Right ventricle myocardium superior (tissue), 1 donor: ENCODE measurements around the gene KRTAP5-1. TPM values are rescaled to one million over a fixed set of nuclear protein-coding genes. Genes with fewer than 3 reads are reported as not detected.

ENCODE experiments used
- ATAC-seq: fragments of 200-7000 bp; cut with Tn5 transposase; one replicate; pipeline ENCODE4 v1.9.1; 2020; ENCODE audit warnings: mild to moderate bottlenecking; ENCODE audit not compliant: poor library complexity
- DNase-seq: peaks from one replicate; pipeline ENCODE4 v3.0.0-alpha.2; 2020
- intact Hi-C: fragments of 100-400 bp; cut with DNase I; formaldehyde crosslinking; loops from one replicate; pipeline ENCODE4 v1.11.2; 2022
- total RNA-seq: library from RNA; stranded (reverse); fragmentation: NEBNext Ultra II Directional; extraction: Animal tissue kit (Norgen Biotek cat#: 25700); gene quantifications from one replicate; pipeline ENCODE4 v1.2.1, GENCODE V29; 2021
- donor health status: DM: no; HTN: yes; CAD: no; lungs with severe emphysema.

Gene KRTAP5-1
- total RNA-seq, 1 donor from 2014 or later: not detected

DNA sequence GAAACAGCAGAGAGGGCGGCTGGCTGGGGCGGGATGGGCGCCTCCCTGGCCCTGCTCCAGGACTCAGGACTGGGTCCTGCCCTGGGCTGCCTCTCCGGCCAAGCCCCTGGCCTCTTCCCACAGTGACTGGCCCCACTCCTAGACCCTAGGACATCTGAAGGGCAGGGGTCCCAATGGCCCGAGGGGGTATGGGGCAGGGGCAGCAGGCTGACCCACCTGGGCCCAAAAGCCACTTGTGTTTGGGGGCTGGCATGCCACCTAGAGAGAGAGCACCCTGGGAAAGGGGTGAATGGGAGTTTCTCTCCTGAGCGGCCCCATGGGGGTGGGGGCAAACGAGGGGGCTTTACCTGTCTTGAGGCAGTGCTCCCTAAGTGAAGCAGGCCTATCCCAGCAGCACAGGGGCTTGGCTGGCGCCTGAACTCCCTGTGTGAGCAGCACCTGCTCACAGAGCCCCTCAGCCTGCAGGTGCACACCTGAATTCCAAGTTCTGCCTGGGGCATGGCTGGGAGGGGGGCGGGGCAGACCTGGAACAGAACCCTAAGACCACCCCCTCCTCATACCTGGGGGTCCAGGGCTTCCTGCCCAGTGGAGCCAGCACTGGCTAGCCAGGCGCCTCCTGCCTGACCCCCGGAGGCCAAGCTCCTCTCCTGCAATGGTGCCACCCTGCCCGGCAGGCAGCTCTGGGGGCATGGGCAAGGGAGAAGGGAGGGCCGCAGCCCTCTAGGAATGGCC lies 29.9 kb downstream of the KRTAP5-1 start:
- ATAC-seq: no peak
- DNase-seq: peak; percentile 37
- intact Hi-C loops: no loop called here

DNA sequence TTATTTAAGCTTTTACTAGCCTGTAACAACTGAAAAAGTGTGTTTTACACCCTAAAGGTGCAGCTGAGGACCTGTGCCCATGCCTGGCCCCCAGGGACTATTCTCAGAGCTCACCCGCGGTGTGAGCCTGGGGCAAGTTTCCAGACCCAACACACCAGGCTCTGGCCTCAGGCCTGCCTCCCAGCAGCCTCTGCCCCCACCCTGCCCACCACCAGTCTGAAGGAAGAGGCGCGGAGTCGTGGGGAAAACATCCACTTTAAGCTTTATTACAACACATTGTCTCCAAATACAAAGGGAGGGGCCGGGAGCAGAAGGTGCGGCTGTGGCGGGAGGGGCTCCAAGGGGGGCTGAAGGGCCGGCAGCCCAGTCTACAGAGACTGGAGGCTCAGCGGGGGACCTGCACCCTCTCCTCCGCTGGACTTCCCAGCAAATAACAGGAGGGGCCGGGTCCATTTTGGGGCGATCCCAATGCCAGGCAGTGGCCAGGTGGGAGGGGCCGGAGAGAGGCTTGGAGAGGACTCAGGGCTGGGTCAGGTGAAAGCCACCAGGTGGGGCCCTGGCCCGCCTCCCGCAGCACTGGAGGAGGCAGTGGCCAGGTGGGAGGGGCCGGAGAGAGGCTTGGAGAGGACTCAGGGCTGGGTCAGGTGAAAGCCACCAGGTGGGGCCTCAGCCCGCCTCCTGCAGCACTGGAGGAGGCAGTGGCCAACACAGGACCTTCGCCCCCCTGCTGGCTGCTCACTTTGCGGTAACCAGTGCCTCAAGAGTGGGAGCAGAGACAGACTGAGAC lies 31.1 kb downstream of the KRTAP5-1 start:
- ATAC-seq (peak; percentile 2), DNase-seq (peak; percentile 40)
- intact Hi-C loops: no loop called here

DNA sequence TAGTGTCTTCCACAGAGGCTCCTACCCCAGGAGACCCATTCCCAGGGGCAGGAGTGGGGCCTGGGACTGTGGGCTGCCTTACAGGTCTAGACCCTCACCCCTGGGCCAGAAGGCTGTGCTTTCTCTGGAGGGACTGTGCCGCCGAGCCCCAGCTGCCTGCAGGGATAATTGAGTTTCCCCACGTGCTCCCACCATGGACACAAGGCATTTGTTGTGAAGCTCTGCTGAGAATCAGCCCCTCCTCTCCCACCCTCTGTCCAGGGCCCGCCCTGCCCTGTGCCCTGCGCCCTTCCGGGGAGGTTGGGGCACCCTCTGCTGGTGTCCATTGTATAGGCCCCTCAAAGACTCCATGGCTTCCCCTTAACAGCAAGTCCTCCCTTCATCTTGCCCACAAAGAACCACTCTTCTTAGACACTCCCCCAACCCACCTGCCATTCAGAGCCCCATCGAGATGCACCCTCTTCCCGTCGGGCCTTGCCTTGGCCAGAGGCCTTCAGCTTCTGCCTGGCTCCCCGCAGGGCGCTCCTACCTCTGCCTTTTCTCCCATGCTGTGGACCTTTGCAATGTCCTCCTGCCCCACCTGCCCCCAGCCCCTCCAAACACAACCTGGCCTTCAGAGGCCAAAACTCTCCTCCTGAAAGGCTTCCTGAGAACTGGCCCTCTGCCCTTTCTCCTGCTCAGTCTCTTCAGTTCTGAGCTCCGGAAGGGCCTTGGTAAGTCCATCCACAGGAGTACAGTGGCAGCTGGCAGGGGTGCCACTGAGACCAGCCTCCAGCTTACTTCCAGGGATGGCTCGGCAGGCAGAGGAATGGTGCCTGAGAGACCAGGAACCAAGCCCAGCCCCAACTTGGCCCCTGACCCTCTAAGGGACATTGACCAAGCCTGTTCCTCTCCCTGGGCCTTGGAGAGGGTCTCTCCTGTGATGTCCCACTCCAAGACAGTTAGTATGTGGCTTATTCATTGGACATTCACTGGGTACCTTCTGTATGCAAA lies 35.4 kb downstream of the KRTAP5-1 start:
- intact Hi-C loops: loop anchor here (10.0 kb wide), 1 partner anchor 75 kb away; the partner anchor contains the start of genes KRTAP5-4 and KRTAP5-5
- no peak for ATAC-seq
- DNase-seq: no peak

DNA sequence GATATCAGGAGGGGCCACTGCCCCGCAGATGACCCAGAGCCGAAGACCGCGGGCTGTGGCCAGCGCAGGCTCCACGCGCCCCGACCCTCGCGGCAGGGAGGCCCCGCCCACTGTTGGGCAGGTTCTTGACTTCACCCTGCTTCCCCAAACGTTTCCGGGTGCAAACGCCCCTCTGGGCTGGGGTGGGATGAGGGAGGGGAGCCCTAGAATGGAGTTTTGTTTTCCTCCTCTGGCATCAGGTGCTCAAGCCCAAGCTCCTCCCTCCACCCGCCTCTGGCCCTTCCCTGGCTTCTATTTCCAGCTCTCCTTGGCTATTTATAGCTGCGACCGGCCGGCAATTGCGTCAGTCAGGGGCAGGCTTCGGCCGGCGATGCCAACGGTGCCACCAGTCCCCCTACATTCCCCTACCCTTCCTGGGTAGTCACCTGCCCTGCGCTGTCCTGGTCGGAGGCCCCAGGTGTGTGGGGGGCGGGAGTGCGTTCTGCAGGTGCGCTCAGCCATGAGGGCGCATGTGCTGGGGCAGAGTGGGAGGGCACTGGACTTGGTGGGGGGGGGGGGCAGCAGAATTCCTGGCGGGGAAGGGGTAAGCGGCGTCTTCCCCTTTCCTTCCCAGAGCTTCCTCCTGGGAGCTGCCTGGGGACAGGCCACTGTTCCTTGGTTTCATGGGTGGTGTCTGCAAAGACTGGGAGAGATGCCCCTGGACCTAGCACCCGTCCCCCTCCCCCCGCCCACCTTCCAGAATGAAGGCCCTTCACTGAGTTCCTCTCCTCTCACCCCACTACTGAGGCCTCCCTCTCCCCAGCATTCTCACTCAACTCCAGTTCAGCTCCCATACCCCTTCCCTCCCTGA lies 36.6 kb downstream of the KRTAP5-1 start:
- intact Hi-C loops: loop anchor here (10.0 kb wide), 1 partner anchor 76 kb away; the partner anchor contains the start of genes KRTAP5-4 and KRTAP5-5
- peak; percentile 87 for ATAC-seq
- peak; percentile 81 for DNase-seq

DNA sequence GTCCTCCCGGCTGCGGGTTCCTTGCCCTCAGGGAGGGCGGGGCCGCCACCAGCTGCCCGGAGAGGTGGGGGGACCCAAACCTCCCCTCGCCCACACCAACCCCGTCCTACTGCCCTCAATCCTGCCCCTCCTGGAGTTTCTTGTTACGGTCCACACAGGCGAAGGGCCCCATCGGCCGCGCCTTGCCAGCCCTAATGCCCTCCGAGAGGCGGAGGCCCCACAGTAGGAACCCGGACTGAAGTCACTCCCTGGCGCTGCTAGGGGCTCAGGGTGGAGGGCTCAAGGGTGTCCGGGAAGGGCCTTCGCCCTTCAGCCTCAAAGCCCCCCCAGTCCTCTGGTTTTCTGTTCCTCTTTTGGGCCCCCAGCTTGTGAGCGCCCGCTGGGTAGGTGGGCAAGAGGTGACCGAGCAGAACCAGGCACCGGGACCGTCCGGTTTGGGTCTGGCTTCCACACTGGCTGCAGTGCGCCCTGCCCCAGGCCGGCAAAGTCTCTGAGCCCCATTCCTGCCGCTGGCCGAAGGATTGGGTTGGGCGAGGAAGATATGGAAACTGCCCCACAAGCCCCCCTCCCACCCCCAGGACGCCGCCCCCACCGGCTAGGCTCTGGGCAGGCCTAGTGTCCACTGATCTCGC lies 37.5 kb downstream of the KRTAP5-1 start:
- intact Hi-C loops: loop anchor here (2.0 to 10.0 kb wide), 2 partner anchors 27 to 77 kb away; partner anchors contain the start of genes KRTAP5-4 and KRTAP5-5
- DNase-seq (no peak), ATAC-seq (peak; percentile 20)

DNA sequence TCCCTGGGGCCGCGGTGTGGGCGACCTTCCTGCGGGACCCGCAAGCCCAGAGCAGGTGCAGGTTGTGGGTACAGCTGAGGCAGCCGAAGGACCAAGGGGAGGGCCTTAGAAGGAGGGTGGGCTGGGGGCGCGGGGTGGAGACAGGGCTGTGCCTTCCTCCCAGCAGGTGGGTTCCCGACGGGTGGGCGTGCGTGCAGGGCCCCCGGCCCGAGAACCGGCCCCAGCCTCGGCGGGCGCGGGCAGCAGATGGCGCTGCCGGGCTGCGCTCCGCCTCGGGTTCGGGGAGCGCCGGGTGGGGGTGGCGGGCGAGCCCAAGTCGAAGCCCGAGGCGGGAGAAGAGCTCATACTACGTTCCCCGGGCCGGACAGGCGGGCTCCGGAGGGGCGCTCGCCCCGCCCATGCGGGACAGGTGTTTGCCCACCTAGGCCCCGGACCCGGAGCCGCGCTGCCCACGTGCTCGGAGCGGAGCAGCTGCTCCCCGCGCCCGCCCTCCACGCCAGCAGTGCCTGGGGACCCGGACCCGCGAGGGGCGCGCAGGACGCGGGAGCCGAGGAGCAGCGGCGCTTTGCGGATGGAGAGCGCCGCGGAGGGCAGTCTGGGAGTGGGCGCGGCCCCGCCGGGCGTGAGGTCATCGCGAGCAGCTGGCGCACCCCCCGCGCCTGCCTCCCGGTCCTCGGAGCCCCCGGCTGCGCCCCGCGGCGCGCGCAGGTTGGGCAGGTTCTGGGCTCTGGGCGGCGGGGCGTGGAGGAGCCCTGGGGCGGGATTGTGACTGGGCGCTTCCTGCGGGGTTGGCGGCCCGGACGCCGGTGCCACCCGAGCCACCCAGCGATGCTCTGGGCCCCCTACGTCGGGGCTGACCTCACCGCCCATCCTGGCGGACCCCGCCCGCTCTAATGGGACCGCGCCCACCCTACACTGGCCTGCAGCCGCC lies 38.3 kb downstream of the KRTAP5-1 start:
- ATAC-seq: peak; percentile 76
- no peak for DNase-seq
- intact Hi-C loops: loop anchor here (2.0 to 10.0 kb wide), 2 partner anchors 28 to 78 kb away; partner anchors contain the start of genes KRTAP5-4 and KRTAP5-5

DNA sequence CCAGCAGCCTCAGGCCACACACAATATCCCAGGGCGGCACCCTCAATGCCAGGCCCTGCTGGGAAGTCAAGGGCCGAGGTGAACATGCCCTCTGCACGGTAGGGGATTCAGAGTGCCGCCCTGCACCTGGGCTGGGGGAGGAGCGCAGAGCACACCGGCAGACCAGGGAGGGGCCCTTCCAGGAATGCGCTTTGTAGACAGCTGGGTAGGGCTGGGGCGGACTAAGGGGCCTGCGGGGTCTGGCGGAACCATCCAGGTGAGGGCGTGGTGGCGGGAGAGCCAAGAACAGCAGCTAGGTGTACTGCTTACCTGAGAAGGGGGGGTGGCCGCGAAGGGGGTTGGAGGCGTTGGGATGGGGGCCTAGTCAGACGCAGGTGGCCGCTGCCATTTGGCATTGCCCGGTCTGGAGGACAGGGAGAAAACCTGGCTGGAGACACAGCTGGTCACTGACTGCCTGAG lies 39.0 kb downstream of the KRTAP5-1 start:
- intact Hi-C loops: loop anchor here (2.0 to 10.0 kb wide), 2 partner anchors 29 to 79 kb away; partner anchors contain the start of genes KRTAP5-4 and KRTAP5-5
- ATAC-seq: no peak
- no peak for DNase-seq

DNA sequence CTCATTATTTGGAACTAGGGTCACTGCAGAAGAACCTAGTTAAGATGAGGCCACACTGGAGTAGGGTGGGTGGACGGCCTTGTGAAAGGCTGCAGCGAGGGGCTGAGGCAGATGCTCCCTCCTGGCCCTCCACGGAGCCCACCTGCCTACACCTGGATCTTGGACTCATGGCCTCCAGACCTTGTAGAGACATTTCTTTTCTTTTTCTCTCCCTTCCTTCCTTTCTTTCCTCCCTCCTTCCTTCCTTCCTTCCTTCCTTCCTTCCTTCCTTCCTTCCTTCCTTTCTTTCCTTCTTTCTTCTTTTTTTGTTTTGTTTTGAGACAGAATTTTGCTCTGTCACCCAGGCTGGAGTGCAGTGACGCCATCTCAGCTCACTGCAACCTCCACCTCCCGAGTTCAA lies 39.7 kb downstream of the KRTAP5-1 start:
- DNase-seq: no peak
- no peak for ATAC-seq

DNA sequence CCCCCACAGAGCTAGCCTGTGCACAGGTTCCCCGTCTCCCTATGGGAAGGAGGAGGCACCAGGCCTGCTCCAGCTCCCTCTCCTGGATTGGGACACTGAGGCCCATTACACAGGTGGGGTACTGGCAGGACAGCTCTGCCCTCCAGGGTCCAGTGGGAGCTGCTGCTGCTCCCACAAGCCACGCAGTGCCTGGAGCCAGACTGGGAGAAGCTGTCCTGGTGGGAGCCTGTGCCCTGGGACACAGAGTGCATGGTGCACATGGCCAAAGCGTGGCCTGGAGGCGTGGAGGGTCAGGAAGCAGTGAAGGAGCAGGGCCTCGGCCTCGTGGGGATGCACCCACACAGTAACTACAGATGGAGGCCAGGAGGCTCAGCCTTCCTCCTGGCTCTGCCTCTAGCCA lies 40.5 kb downstream of the KRTAP5-1 start:
- intact Hi-C loops: loop anchor here (10.0 kb wide), 1 partner anchor 80 kb away; the partner anchor contains the start of genes KRTAP5-4 and KRTAP5-5
- ATAC-seq (no peak), DNase-seq (peak; percentile 33)

More for the DNA sequence above, 39.7 kb downstream of the KRTAP5-1 start:
- intact Hi-C loops: loop anchor here (10.0 kb wide), 1 partner anchor 79 kb away; the partner anchor contains the start of genes KRTAP5-4 and KRTAP5-5

DNA sequence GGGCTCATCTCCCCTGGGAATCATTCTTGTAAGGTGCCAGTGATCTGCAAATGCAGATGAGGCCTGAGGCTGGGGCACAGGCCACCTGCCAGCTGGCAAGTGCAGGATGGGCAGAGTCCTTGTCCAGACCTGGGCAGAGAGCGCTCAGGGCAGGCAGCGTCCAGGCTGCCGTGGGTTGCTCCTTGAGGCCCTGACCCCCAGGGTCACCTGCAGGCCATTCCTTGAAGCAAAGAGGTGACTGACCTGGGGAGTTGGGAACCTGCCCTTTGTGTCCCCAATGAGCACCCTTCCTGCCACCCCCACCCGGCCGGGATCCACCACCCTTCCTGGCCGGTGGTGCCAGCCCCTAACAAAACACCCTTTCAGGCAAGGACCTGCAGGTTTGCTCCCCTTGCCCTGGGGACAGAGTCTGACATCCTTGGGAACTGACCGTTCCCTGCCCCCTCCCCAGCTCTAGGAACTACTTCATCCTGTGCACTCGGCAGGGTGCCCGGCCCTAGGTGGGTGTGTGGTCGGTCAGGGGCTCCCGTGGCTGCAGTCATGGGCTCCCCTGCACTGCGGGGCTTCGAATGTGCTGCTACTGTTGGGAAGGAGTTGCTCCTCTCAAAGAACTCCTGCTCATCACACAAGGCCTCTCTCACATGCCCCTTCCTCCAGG lies 41.3 kb downstream of the KRTAP5-1 start:
- intact Hi-C loops: loop anchor here (10.0 kb wide), 1 partner anchor 81 kb away; the partner anchor contains the start of genes KRTAP5-4 and KRTAP5-5
- DNase-seq (peak; percentile 36), ATAC-seq (no peak)

DNA sequence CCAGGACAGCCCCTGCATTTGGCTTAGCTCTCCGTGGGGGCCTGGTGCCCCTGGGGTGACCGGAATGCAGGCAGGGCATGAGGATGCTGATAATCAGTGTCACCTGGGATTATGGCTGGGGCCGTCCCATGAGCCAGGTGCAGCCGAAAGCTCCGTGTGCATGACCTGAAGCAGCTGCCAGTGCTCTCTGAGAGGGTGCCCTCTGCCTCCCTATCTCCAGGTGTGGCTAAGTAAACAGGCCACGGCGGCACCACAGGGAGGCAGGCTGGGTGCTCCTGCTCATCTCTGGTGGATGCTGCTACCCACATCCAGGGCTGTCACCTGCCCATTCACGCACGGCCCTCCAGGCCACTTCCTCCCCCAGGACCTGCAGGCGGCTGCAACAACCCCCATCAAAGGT lies 42.8 kb downstream of the KRTAP5-1 start:
- intact Hi-C loops: loop anchor here (10.0 kb wide), 1 partner anchor 83 kb away; the partner anchor contains the start of genes KRTAP5-4 and KRTAP5-5
- ATAC-seq (no peak), DNase-seq (peak; percentile 35)

DNA sequence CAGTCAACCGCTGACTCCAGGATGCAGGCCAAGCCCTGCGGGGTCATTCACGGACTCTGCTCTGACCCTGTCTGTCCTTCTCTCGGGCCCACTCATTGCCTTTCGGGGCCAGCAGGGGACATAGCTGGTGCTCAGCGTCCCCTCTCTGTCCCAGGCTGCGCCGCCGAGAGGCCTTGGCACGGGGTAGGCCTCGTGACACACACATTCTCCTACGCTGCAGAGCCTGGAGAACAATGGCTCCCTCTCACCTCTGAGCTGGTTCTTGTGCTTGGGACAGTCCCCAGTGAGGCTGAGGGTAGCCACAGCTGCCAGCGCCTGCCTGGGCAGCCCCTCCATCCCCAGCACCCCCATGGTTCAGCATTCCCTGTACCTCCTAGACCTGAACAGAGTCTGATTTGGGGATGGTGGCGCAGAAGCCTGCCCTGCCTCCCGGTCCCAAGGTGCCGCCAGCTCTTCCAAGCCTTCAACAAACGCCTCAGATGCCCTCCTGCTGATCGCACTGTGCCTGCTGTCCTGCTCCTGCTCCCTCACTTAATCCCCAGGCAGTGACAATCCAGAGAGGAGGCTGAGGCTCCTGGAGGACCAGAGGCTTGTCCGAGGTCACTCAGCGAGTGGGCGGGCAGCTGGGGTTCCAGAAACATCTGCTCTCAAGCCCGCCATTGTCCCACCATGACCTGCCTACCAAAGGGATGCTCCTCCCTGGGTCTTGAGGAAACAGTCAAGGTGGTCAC lies 43.4 kb downstream of the KRTAP5-1 start:
- DNase-seq: no peak
- intact Hi-C loops: loop anchor here (10.0 kb wide), 1 partner anchor 83 kb away; the partner anchor contains the start of genes KRTAP5-4 and KRTAP5-5
- ATAC-seq: peak; percentile 56

DNA sequence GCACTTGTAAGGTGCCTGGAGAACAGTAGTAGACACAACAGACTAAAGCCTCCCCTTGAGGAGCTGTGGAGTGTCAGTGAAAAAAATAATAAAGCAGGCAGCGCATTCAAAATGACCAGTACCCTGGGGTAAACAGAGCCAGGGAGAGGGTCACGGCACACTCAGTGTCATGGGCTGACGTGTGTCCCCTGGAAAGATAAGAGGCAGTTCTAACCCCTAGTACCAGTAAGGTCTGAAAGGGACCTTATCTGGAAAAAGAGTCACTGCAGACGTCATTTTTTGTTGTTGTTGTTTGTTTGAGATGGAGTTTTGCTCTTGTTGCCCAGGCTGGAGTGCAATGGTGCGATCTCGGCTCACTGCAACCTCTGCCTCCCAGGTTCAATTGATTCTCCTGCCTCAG lies 45.0 kb downstream of the KRTAP5-1 start:
- ATAC-seq (no peak), DNase-seq (no peak)
- intact Hi-C loops: loop anchor here (10.0 kb wide), 1 partner anchor 85 kb away; the partner anchor contains the start of genes KRTAP5-4 and KRTAP5-5

DNA sequence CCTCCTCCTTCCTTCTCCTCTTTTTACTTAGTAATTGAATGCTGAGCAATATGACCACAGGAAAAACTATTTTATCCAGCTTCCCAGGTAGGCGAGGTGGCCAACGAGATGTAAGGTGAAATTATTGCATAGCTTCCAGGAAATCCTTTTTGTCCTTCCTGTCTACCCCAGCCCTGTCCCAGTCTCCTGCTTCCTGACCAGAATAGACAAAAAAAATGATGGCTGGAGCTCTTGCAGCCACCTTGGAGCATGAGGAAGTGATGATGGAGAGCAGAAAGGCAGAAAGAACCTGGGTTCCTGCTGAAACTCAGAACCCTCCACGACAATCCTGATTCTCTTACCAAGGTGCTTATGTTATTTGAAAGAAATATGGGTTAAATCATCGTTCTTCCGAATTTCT lies 46.9 kb downstream of the KRTAP5-1 start:
- intact Hi-C loops: loop anchor here (10.0 kb wide), 1 partner anchor 233 kb away; the partner anchor contains the start of gene TOLLIP
- ATAC-seq (no peak), DNase-seq (no peak)
